WTC11 (cell line): Measurements from ENCODE around the gene FOXE1. TPM values are rescaled to one million over a fixed set of nuclear protein-coding genes. Genes with fewer than 3 reads are reported as not detected.

ENCODE experiments used
- ATAC-seq: fragments of 200-7000 bp; cut with Tn5 transposase; 2 replicates; pipeline ENCODE4 v1.10.0; 2021; ENCODE audit warnings: mild to moderate bottlenecking, moderate library complexity
- CTCF ChIA-PET: fragments of 300-600 bp; sonication (Branson Sonifier 250); formaldehyde crosslinking; loops from one replicate; lab custom pipeline; 2021; ENCODE audit warnings: antibody characterized with exemption; lab: Charles Lee
- POLR2A ChIA-PET: fragments of 350-600 bp; sonication (Branson Sonifier 250); formaldehyde crosslinking; loops from one replicate; lab custom pipeline; 2021; ENCODE audit warnings: antibody characterized with exemption; lab: Charles Lee
- DNase-seq: peaks from one replicate; pipeline ENCODE4 v3.0.0; 2021; ENCODE audit warnings: low spot score
- H3K27ac Mint-ChIP-seq: 2 replicates; pipeline ENCODE4 v1.8.0; 2021; ENCODE audit warnings: mixed read lengths
- H3K27me3 Mint-ChIP-seq: 2 replicates; pipeline ENCODE4 v1.8.0; 2021; ENCODE audit warnings: low read depth, mild to moderate bottlenecking, moderate library complexity, mixed read lengths
- H3K36me3 Mint-ChIP-seq: 2 replicates; pipeline ENCODE4 v1.8.0; 2021; ENCODE audit warnings: mixed read lengths
- H3K4me1 Mint-ChIP-seq: 2 replicates; pipeline ENCODE4 v1.8.0; 2022; ENCODE audit warnings: mixed read lengths
- H3K4me3 Mint-ChIP-seq: 2 replicates; pipeline ENCODE4 v1.8.0; 2021; ENCODE audit warnings: mild to moderate bottlenecking, moderate library complexity, mixed read lengths
- H3K9me3 Mint-ChIP-seq: 2 replicates; pipeline ENCODE4 v1.8.0; 2021; ENCODE audit warnings: mixed read lengths
- ARID4B ChIP-seq: sonication (generic); formaldehyde crosslinking; IDR thresholded peaks from 2 replicates; pipeline ENCODE4 v1.8.0; 2023; ENCODE audit warnings: missing genetic modification reagents, mild to moderate bottlenecking, borderline replicate concordance
- CDX4 ChIP-seq: fragments of 250-450 bp; sonication (Bioruptor Pico); IDR thresholded peaks from 2 replicates; pipeline ENCODE4 v1.9.0; 2021; ENCODE audit warnings: moderate library complexity, mild to moderate bottlenecking, inconsistent platforms, borderline replicate concordance
- E2F1 ChIP-seq: sonication (generic); formaldehyde crosslinking; IDR thresholded peaks from 2 replicates; pipeline ENCODE4 v1.8.0; 2022; ENCODE audit warnings: mild to moderate bottlenecking, missing genetic modification reagents
- ESRRA ChIP-seq: sonication (generic); formaldehyde crosslinking; IDR thresholded peaks from 2 replicates; pipeline ENCODE4 v1.8.1; 2022; ENCODE audit warnings: mild to moderate bottlenecking, missing genetic modification reagents, borderline replicate concordance
- FOXP1 ChIP-seq: sonication (generic); formaldehyde crosslinking; IDR thresholded peaks from 2 replicates; pipeline ENCODE4 v1.8.0; 2022; ENCODE audit warnings: missing genetic modification reagents, mild to moderate bottlenecking, moderate library complexity, borderline replicate concordance
- HMGA2 ChIP-seq: fragments of 250-450 bp; sonication (Bioruptor Pico); IDR thresholded peaks from 2 replicates; pipeline ENCODE4 v1.4.0; 2021; ENCODE audit warnings: mild to moderate bottlenecking, moderate library complexity
- HMGXB4 ChIP-seq: sonication (generic); formaldehyde crosslinking; IDR thresholded peaks from 2 replicates; pipeline ENCODE4 v1.8.1; 2023; ENCODE audit warnings: mild to moderate bottlenecking, moderate library complexity, missing genetic modification reagents
- IRF2 ChIP-seq: sonication (generic); formaldehyde crosslinking; IDR thresholded peaks from 2 replicates; pipeline ENCODE4 v1.8.0; 2022; ENCODE audit warnings: low read depth, missing genetic modification reagents, borderline replicate concordance
- MAX ChIP-seq: sonication (generic); formaldehyde crosslinking; IDR thresholded peaks from 2 replicates; pipeline ENCODE4 v1.8.0; 2022; ENCODE audit warnings: mild to moderate bottlenecking, missing genetic modification reagents
- MLX ChIP-seq: sonication (generic); formaldehyde crosslinking; IDR thresholded peaks from 2 replicates; pipeline ENCODE4 v1.8.1; 2023; ENCODE audit warnings: mild to moderate bottlenecking, missing genetic modification reagents, moderate library complexity
- MXD4 ChIP-seq: fragments of 250-450 bp; sonication (Bioruptor Pico); IDR thresholded peaks from 2 replicates; pipeline ENCODE4 v1.8.0; 2021; ENCODE audit warnings: mild to moderate bottlenecking, moderate library complexity, borderline replicate concordance
- MYBL2 ChIP-seq: sonication (generic); formaldehyde crosslinking; IDR thresholded peaks from 2 replicates; pipeline ENCODE4 v1.8.1; 2023; ENCODE audit warnings: mild to moderate bottlenecking, moderate library complexity, missing genetic modification reagents
- PRDM15 ChIP-seq: sonication (generic); formaldehyde crosslinking; IDR thresholded peaks from 2 replicates; pipeline ENCODE4 v1.8.0; 2022; ENCODE audit warnings: missing genetic modification reagents
- RELA ChIP-seq: sonication (generic); formaldehyde crosslinking; IDR thresholded peaks from 2 replicates; pipeline ENCODE4 v1.8.1; 2022; ENCODE audit warnings: missing genetic modification reagents, mild to moderate bottlenecking, borderline replicate concordance
- USF1 ChIP-seq: sonication (generic); formaldehyde crosslinking; IDR thresholded peaks from 2 replicates; pipeline ENCODE4 v1.8.0; 2022; ENCODE audit warnings: mild to moderate bottlenecking, missing genetic modification reagents
- ZMAT4 ChIP-seq: fragments of 250-450 bp; sonication (Bioruptor Pico); IDR thresholded peaks from 2 replicates; pipeline ENCODE4 v1.9.0; 2021; ENCODE audit warnings: mild to moderate bottlenecking
- ZNF121 ChIP-seq: sonication (generic); formaldehyde crosslinking; IDR thresholded peaks from 2 replicates; pipeline ENCODE4 v1.8.0; 2023; ENCODE audit warnings: missing genetic modification reagents
- ZNF219 ChIP-seq: sonication (generic); formaldehyde crosslinking; IDR thresholded peaks from 2 replicates; pipeline ENCODE4 v1.8.0; 2023; ENCODE audit warnings: missing genetic modification reagents, mild to moderate bottlenecking, borderline replicate concordance
- ZNF317 ChIP-seq: sonication (generic); formaldehyde crosslinking; IDR thresholded peaks from 2 replicates; pipeline ENCODE4 v1.8.1; 2023; ENCODE audit warnings: low read depth, mild to moderate bottlenecking, moderate library complexity, missing genetic modification reagents, borderline replicate concordance
- total RNA-seq: library from RNA; stranded (reverse); gene quantifications from 3 replicates; pipeline ENCODE4 v1.2.3, GENCODE V29; 2021

FOXE1 gene
- total RNA-seq, 1 experiment from 2014 or later: 0.09 TPM

- H3K36me3 Mint-ChIP-seq: peaks cover 2% of the 10 kb centered on the region; the same call in 1 of the 2 replicates
- H3K27ac Mint-ChIP-seq: no peak overlapping the region
- CTCF ChIA-PET: interaction anchor here (1.0 to 2.0 kb wide), 5 partner anchors 44 to 149 kb away, joined by 3 to 8 read pairs (median 8); partner anchors contain the start of gene XPA
- no peak for DNase-seq
- TF ChIP-seq MXD4 (CRISPR knock-in tag) (no peak), MLX (CRISPR knock-in tag) (no peak), ARID4B (no peak), MYBL2 (CRISPR knock-in tag) (no peak), CDX4 (no peak), RELA (CRISPR knock-in tag) (no peak), ZMAT4 (no peak), USF1 (CRISPR knock-in tag) (no peak), MAX (CRISPR knock-in tag) (no peak), FOXP1 (no peak), ESRRA (CRISPR knock-in tag) (no peak), ZNF317 (no peak), PRDM15 (no peak), HMGA2 (CRISPR knock-in tag) (no peak)
- no peaks in the 10 kb centered on the region for H3K9me3 Mint-ChIP-seq
- POLR2A ChIA-PET: no interaction called here
- peaks cover 28% of the 10 kb centered on the region for H3K4me1 Mint-ChIP-seq
- peaks cover 77% of the 10 kb centered on the region for H3K27me3 Mint-ChIP-seq
- ATAC-seq: no peak
- H3K4me3 Mint-ChIP-seq: no peak overlapping the region
These were observed 7.3 kb upstream of the FOXE1 start for GRCh38 chr9:97845763-97846162.

GRCh38 chr9:97846347-97846746 is 6.7 kb upstream of the FOXE1 start:
- ATAC-seq (no peak), DNase-seq (no peak)
- Mint-ChIP-seq H3K27me3 (peaks cover 83% of the 10 kb centered on the region), H3K27ac (no peak overlapping the region), H3K4me3 (no peak overlapping the region), H3K4me1 (peaks cover 27% of the 10 kb centered on the region), H3K9me3 (no peaks in the 10 kb centered on the region), H3K36me3 (peaks cover 2% of the 10 kb centered on the region; the same call in 1 of the 2 replicates)
- ChIA-PET CTCF (interaction anchor here (1.0 to 2.0 kb wide), 6 partner anchors 22 to 149 kb away, joined by 3 to 8 read pairs (median 8); partner anchors contain the start of gene XPA), POLR2A (no interaction called here)
- TF ChIP-seq IRF2 (CRISPR knock-in tag): no peak
- TF ChIP-seq HMGXB4 (CRISPR knock-in tag): no peak
- TF ChIP-seq MXD4 (CRISPR knock-in tag): no peak
- no peak for TF ChIP-seq ZNF121 (CRISPR knock-in tag)
- TF ChIP-seq E2F1: no peak
- no peak for TF ChIP-seq ZNF219 (CRISPR knock-in tag)
